ENCODE data around the gene ATP6V1F.

DNA sequence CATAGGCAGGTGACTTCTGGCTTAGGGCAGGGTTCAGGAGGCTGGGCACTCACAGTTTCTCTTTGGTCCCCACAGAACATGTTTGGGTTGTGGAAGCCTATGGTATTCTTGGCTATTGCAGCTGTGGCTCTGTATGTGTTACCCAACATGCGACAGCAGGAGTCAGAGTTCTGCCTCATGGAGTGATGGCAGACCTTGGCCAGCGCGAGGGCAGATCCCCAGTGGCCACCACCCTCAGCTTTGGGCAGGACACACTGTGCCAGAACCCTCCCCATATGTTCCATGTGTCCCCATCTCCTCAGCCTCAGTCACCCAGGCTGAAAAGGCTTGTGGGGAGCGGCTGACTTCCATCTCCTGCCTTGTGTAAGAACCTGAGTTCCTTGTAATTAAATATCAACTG lies 40.9 kb upstream of the ATP6V1F start:
- TF ChIP-seq, protein P1, sequence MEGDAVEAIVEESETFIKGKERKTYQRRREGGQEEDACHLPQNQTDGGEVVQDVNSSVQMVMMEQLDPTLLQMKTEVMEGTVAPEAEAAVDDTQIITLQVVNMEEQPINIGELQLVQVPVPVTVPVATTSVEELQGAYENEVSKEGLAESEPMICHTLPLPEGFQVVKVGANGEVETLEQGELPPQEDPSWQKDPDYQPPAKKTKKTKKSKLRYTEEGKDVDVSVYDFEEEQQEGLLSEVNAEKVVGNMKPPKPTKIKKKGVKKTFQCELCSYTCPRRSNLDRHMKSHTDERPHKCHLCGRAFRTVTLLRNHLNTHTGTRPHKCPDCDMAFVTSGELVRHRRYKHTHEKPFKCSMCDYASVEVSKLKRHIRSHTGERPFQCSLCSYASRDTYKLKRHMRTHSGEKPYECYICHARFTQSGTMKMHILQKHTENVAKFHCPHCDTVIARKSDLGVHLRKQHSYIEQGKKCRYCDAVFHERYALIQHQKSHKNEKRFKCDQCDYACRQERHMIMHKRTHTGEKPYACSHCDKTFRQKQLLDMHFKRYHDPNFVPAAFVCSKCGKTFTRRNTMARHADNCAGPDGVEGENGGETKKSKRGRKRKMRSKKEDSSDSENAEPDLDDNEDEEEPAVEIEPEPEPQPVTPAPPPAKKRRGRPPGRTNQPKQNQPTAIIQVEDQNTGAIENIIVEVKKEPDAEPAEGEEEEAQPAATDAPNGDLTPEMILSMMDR (IDR thresholded peaks at IDR 0.05), result no peak
- TF ChIP-seq POLR2A (IDR thresholded peaks at IDR 0.05), result no peak
